ENCODE measurements around the gene ABR. TPM values are rescaled to one million over a fixed set of nuclear protein-coding genes. Genes with fewer than 3 reads are reported as not detected.

The ABR gene
- total RNA-seq, 1 experiment from 2014 or later = 35.4 TPM

DNA sequence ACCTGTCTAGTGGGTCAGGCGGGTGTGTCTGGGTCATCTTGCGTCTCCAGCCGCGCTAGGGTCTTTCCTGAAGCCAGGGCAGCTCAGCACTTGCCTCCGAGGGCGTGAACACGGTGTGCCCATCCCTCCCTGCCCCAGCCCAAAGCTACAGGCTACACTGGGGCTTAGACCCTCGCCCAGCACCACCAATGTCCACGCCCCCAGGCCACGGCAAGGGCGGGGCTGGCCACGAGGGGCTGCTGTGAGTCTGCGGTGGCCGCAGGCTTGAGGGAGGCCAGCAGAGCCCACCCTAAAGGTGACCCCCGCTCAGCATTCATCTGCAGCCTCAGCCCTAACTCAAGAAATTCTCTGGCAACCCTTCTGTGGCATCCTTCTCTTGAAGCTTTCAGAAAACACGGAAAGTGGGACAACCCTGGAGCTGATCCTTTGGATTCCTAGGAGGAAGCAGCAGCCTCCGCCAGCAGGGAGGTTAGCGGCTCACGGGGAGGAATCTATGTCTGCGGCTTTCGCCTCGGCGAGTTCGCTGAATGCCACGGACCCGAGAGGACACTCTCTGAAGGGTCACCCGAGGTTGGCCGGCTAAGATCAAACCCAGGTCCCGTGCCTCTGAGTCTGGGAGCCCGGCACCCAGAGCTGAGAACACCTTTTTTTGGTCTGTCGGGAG lies 141.2 kb downstream of the ABR start:
- no peaks in the 10 kb centered on the region for H3K79me2 ChIP-seq (ENCODE audit: low read length)
- 0 out of 2 replicates have a peak, but pooled peaks cover 6% of the 10 kb centered on the region for H3K36me3 ChIP-seq (ENCODE audit: low read depth, low read length)
- H3K9ac ChIP-seq (ENCODE audit: low read length) = no peak overlapping the region
- H2AFZ ChIP-seq (ENCODE audit: low read length) = no peak overlapping the region
- DNase-seq = no peak
- no peak overlapping the region for H3K4me3 ChIP-seq (ENCODE audit: low read length)
- TF ChIP-seq EZH2 (IDR thresholded peaks at IDR 0.05; ENCODE audit: low read length, unreplicated experiment) (no peak), EZH2phosphoT487 (IDR thresholded peaks at IDR 0.05; ENCODE audit: borderline replicate concordance, low read length) (no peak)
- TF ChIP-seq, protein P1, sequence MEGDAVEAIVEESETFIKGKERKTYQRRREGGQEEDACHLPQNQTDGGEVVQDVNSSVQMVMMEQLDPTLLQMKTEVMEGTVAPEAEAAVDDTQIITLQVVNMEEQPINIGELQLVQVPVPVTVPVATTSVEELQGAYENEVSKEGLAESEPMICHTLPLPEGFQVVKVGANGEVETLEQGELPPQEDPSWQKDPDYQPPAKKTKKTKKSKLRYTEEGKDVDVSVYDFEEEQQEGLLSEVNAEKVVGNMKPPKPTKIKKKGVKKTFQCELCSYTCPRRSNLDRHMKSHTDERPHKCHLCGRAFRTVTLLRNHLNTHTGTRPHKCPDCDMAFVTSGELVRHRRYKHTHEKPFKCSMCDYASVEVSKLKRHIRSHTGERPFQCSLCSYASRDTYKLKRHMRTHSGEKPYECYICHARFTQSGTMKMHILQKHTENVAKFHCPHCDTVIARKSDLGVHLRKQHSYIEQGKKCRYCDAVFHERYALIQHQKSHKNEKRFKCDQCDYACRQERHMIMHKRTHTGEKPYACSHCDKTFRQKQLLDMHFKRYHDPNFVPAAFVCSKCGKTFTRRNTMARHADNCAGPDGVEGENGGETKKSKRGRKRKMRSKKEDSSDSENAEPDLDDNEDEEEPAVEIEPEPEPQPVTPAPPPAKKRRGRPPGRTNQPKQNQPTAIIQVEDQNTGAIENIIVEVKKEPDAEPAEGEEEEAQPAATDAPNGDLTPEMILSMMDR (conservative IDR thresholded peaks at IDR 0.05; ENCODE audit: low read depth, low read length) = no peak
- no peaks in the 10 kb centered on the region for H4K20me1 ChIP-seq (ENCODE audit: low read length)
- H3K4me2 ChIP-seq (ENCODE audit: low read length) = no peak overlapping the region
- POLR2A ChIA-PET (ENCODE audit: unreplicated experiment) = no interaction called here
- intact Hi-C loops (cut with micrococcal nuclease) = no loop called here
- H3F3A ChIP-seq (ENCODE audit: low read length, unreplicated experiment) = no peaks in the 10 kb centered on the region
- H3K27ac ChIP-seq (ENCODE audit: low read length) = no peak overlapping the region
- CTCF ChIA-PET = no interaction called here
- H3K9me3 ChIP-seq (ENCODE audit: low read length) = no peaks in the 10 kb centered on the region
- no peaks in the 10 kb centered on the region for H3K4me1 ChIP-seq (ENCODE audit: insufficient read depth, low read length)
- no peaks in the 10 kb centered on the region for H3K27me3 ChIP-seq (ENCODE audit: low read length)
- ATAC-seq = no peak
- no TSS peak for BruUV-seq (replicated peaks)
- H3K9me2 ChIP-seq (replicated peaks; ENCODE audit: low read length) = no peaks in the 10 kb centered on the region

DNA sequence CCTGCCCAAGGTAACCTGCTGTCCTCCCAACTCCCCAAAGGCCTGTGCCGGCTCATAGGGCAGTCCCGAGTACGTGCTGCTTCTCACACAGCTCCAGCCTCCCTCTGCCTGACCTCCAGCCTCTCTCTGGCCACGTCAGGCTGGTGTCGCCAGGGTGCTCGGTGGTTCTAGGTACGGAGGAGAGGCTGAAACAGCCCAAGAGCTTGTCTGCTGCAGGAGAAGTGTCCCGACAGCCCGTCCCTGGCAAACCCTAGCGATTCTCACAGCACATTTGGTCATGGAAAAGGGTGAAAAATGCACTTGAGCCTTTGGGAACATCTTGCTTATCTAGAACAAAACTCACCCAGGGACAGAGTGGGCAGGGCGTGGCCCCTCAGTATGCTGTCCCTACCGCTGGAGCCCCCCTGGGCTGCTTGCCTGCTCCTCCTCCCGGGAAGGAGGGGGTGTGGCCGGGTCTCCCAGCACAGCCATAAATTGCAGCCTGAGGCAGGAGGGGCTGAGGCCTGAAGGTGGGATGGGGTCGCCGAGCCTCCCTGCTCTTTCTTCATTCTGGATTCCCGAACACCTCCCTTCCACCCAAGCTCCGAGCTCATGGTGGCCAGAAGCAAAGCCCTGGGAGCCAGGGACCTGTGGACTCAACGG lies 142.4 kb downstream of the ABR start:
- DNase-seq (no peak), ATAC-seq (no peak)
- Histone ChIP-seq H3K4me3 (ENCODE audit: low read length) (no peak overlapping the region), H3K9me3 (ENCODE audit: low read length) (no peaks in the 10 kb centered on the region), H3K36me3 (ENCODE audit: low read depth, low read length) (0 out of 2 replicates have a peak, but pooled peaks cover 1% of the 10 kb centered on the region), H3K27ac (ENCODE audit: low read length) (no peak overlapping the region), H3K79me2 (ENCODE audit: low read length) (no peaks in the 10 kb centered on the region), H3F3A (ENCODE audit: low read length, unreplicated experiment) (no peaks in the 10 kb centered on the region), H3K9ac (ENCODE audit: low read length) (no peak overlapping the region), H3K27me3 (ENCODE audit: low read length) (no peaks in the 10 kb centered on the region), H3K9me2 (replicated peaks; ENCODE audit: low read length) (no peaks in the 10 kb centered on the region), H3K4me2 (ENCODE audit: low read length) (no peak overlapping the region), H2AFZ (ENCODE audit: low read length) (no peak overlapping the region), H3K4me1 (ENCODE audit: insufficient read depth, low read length) (no peaks in the 10 kb centered on the region), H4K20me1 (ENCODE audit: low read length) (no peaks in the 10 kb centered on the region)
- CTCF ChIA-PET = no interaction called here
- TF ChIP-seq, protein P1 (conservative IDR thresholded peaks at IDR 0.05; ENCODE audit: low read depth, low read length) = no peak
- no peak for TF ChIP-seq EZH2phosphoT487 (IDR thresholded peaks at IDR 0.05; ENCODE audit: borderline replicate concordance, low read length)
- no peak for TF ChIP-seq EZH2 (IDR thresholded peaks at IDR 0.05; ENCODE audit: low read length, unreplicated experiment)
- no TSS peak for BruUV-seq (replicated peaks)
- intact Hi-C loops (cut with micrococcal nuclease) = no loop called here
- POLR2A ChIA-PET (ENCODE audit: unreplicated experiment) = no interaction called here

DNA sequence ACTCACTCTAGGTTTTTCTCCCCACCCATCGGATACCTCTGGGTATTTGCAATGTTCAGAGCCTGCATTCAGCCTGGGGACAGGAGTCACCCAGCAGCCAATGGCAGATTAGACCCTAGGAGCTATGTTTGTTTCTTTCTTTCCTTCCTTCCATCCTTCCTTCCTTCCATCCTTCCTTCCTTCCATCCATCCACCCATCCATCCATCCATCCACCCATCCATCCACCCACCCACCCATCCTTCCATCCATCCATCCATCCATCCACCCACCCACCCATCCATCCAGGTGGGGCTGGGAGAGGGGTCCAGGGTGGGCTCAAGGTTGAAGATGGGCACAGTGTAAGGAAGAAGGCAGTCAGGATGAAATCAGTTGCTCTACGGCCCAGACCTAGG lies 142.9 kb downstream of the ABR start:
- intact Hi-C loops (cut with micrococcal nuclease) = no loop called here
- no peak overlapping the region for H3K9ac ChIP-seq (ENCODE audit: low read length)
- CTCF ChIA-PET = no interaction called here
- H4K20me1 ChIP-seq (ENCODE audit: low read length) = no peaks in the 10 kb centered on the region
- H3F3A ChIP-seq (ENCODE audit: low read length, unreplicated experiment) = no peaks in the 10 kb centered on the region
- TF ChIP-seq EZH2phosphoT487 (IDR thresholded peaks at IDR 0.05; ENCODE audit: borderline replicate concordance, low read length) (no peak), EZH2 (IDR thresholded peaks at IDR 0.05; ENCODE audit: low read length, unreplicated experiment) (no peak)
- TF ChIP-seq, protein P1 (conservative IDR thresholded peaks at IDR 0.05; ENCODE audit: low read depth, low read length) = no peak
- H3K4me3 ChIP-seq (ENCODE audit: low read length) = no peak overlapping the region
- POLR2A ChIA-PET (ENCODE audit: unreplicated experiment) = no interaction called here
- no peak overlapping the region for H2AFZ ChIP-seq (ENCODE audit: low read length)
- no TSS peak for BruUV-seq (replicated peaks)
- H3K4me1 ChIP-seq (ENCODE audit: insufficient read depth, low read length) = no peaks in the 10 kb centered on the region
- no peaks in the 10 kb centered on the region for H3K79me2 ChIP-seq (ENCODE audit: low read length)
- no peaks in the 10 kb centered on the region for H3K9me3 ChIP-seq (ENCODE audit: low read length)
- ATAC-seq = no peak
- H3K4me2 ChIP-seq (ENCODE audit: low read length) = no peak overlapping the region
- no peaks in the 10 kb centered on the region for H3K36me3 ChIP-seq (ENCODE audit: low read depth, low read length)
- no peak overlapping the region for H3K27ac ChIP-seq (ENCODE audit: low read length)
- H3K9me2 ChIP-seq (replicated peaks; ENCODE audit: low read length) = no peaks in the 10 kb centered on the region
- DNase-seq = no peak
- H3K27me3 ChIP-seq (ENCODE audit: low read length) = no peaks in the 10 kb centered on the region
